ENCODE data around the gene TFDP1. TPM values are rescaled to one million over a fixed set of nuclear protein-coding genes. Genes with fewer than 3 reads are reported as not detected.
"Not testable (repeated sequence)": the region's sequence is repeated elsewhere in the genome, so short reads cannot be mapped to it uniquely, and the experiment has no call there.

TFDP1 gene
- total RNA-seq, 1 experiment from 2014 or later = 162 TPM

DNA sequence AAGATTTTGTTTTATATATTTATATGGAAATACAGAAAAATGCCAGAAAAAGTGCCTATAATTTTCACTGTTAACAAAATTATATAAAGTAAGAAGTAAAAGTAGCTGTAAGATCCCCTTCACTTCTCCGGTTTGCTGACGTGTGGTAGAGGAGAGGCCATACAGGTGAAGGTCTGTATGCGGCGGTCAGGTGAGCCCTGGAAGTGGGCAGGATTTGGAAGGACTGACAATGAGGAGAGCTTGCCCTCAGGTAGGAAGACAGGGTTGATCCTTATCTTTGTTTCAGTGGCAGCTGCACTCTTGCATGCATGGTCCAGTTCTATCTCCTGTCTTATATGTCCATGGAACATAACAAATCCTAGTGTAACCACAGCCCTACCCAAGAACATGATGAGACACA is 16.9 kb upstream of the TFDP1 start:
- DNase-seq (ENCODE audit: low spot score) = no peak

DNA sequence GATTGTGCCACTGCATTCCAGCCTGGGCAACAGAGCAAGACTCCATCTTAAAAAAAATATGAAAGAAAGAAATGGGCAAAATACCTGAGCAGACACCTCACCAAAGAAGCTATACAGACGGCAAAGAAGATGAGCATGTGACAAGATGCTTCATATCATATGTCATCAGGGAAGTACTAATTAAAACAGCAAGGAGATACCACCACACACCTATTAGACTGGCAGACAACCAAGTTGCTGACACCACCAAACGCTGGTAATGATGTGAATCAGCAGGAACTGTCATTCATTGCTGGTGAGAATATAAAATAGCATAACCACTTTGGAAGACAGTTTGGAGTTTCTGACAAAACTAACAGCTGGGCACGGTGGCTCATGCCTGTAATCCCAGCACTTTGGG is 11.5 kb upstream of the TFDP1 start:
- no peak for DNase-seq (ENCODE audit: low spot score)

DNA sequence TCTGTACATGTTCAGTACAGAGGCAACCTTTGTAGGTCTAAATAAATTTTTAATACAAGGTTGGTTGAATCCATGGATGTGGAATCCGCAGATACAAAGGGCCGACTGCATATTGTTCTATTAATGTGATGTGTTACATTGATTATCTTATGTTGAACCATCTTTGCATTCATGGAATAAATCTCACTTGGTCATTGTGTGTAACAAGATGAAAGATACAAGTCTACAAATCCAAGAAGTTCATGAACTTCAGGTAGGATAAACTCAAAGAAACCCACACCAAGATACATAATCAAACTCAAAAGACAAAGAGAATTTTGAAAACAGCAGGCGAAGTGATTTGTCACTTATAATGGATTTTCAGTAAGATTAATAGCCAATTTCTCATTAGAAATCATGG is 8.0 kb upstream of the TFDP1 start:
- no peak for DNase-seq (ENCODE audit: low spot score)

DNA sequence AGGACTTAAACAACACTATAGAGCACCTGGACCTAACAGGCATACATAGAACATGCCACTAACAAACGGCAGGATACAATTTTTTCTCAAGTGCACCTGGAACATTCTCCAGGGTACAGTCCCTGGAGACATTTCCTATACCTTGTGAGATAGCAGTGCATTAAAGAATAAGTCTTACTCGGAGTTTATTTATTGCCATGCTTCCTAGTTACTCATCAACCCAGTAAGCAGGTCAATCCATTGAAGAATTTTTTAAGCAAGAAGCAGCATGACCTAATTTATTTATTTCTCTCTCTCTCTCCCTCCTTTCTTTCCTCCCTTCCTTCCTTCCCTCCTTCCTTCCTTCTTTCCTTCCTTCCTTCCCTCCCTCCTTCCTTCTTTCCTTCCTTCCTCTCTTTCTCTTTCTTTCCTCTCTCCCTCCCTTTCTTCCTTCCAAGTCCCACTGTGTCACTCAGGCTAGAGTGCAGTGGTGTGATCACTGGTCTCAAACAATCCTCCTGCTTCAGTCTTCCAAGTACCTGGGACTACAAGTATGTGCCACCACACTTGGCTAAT is 6.6 kb upstream of the TFDP1 start:
- no peak for DNase-seq (ENCODE audit: low spot score)

DNA sequence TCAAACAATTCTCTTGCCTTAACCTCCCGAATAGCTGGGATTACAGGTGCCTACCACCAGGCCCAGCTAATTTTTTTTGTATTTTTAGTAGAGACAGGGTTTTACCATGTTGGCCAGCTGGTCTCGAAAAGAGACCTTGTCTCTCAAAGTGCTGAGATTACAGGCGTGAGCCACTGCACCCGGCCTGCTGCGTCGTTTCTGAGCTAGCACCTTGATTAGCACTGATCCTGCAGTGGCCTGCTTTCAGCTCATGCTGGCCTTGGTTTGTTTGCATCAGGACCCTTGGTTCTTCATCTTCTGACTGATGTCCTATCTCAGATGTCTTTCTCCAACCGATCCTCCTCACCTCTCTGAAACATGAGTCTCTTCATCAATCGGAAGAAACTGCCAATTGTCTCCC is 4.9 kb upstream of the TFDP1 start:
- DNase-seq (ENCODE audit: low spot score) = no peak

DNA sequence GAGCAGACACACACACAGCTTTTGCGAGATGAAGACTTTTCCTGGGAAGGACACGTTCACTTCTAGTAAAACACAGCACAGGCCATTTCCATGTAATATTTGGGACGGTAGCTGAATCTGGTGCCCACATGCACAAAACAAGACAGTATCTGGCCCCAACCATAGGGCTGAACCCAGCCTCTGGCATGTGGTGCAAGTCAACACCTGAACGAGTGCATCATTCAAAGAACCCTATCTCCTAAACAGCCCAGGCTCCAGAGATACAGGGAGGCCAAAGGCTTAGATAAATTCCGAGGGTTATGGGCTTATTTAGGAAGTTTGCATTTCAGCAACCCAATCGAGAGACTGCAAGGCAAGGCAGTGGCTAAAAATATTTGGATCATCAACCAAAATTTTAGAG is 2.7 kb upstream of the TFDP1 start:
- no peak for DNase-seq (ENCODE audit: low spot score)

DNA sequence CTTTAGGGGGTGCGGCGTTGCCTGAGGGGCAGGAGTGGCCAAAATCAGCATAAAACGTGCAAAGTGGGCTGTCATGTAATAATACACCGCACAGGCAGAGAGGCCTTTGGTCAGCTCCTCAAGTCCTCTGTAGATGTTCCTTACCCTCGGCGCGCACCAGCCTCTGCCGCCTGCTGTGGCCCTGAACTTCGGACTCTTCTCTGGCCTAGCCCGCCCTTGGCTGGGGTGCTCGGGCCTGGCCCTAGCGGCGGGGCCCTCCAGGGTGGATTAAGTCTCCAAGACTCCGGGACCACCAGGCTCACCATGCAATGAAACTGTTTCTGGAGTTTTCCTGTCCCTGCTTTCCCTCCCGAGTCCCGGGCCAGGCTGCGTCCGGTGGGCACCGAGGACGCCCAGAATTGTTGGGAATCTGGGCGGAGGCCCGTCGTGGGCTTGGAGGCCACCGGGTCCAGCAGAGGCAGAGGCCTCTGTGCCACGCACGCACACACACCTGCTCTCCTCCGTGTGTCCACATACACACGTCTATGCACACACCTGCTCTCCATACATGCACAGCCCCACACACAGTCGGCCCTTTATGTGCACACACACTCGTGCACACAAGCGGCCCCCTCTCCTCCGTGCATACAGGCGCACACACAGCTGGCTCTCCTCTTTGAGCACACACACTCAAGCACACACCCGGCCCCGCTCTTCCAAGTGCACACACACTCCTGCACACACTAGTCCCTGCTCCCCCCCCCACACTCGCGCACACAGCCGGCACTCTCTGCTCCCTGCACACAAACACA is 1.5 kb upstream of the TFDP1 start:
- no peak for DNase-seq (ENCODE audit: low spot score)

DNA sequence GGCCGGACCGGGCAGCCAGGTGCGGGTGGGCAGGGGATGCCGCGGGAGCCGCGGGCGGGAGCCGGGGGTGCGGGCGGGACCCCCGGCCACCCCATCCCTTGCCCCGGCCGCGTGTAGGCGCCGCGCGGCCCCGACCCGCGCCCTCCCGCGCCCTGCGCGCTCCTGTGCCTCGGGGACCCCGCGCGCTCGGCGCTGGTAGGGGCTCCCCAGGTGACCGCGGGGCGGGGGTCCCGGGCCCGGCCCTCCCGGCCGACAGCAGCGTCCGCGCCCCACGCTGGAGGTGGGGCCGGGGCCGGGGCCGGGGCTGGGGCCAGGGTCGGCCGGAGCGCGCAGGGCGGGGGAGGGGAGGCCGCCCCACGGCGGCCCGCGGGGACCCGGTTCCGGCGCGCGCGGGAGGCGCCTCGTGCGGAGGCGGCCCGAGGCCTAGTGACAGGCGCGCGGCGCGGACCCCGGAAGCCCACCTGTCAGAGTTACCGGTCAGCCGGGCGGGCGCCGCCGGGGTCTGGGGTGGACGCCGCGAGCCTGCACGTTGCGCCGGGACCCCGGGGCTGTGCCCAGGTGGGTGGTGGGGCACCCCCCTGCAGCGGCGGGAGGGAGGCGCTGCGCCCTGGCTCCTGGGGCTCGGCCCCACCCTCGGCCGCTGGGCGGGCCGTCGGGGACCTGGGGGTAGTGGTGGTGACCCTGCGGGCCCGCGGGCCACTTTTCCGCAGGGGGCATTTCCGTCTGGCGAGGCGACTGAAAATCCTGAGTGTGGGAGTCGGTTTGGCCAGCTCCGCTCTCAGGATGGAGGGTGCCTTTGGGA is 518 bp downstream of the TFDP1 start:
- DNase-seq (ENCODE audit: low spot score) = no peak

DNA sequence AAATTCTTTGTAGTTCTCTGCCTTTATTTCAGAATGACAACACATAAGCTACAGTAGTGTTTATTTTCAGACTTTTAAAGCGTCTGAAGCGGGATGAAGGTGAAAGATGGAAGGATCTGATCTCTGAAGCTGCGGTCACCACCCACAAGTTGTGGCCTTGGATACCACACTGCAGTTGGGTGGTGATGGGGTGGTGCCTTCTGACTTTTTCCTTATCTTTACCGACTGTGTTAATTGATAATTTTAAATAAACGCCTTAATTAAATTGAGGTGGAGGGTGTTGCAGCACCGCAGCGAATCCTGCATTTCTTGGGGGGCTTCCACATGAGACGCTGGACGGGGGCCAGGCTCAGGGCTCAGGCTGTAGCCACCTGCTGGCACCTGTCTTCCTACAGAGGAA is 1.3 kb downstream of the TFDP1 start:
- DNase-seq (ENCODE audit: low spot score) = no peak

DNA sequence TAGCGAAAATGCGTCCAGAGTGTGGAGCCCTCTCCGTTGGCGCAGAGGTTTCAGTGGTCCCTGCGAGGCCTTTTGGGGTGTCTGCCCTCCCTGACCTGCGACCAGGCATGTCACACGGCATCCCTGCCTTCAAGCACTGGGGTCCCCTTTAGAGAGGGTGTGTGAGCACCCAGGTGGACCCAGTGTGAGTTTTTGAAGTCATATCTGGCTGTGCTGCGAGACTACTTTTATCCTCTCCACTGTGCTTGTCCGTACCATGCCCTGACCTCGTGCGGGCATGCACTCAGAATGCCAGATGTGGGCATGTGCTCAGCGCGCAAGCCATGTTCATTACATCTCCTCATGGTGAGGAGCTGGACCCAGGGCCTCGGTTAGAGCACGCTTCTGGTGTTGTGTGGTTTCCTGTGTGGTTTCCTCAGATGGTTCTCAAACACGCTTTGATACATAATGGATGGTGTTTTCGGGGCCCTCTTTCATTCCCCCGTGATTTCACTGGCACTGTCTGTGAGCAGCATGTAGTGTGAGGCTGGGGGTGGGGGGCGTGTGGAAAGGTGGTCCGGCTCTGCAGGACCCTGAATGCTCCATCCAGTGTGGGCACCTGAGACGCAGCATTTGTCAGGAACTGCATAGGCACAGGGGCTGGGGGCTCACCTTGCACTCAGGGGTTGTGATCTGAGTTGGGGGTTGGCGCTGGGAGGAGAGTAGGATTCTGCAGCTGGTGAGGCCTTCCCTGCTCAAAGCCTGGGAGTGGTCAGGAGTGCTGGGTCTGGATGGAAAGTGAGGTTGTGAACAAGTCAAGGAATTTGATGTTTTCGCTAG is 2.3 kb downstream of the TFDP1 start:
- no peak for DNase-seq (ENCODE audit: low spot score)

DNA sequence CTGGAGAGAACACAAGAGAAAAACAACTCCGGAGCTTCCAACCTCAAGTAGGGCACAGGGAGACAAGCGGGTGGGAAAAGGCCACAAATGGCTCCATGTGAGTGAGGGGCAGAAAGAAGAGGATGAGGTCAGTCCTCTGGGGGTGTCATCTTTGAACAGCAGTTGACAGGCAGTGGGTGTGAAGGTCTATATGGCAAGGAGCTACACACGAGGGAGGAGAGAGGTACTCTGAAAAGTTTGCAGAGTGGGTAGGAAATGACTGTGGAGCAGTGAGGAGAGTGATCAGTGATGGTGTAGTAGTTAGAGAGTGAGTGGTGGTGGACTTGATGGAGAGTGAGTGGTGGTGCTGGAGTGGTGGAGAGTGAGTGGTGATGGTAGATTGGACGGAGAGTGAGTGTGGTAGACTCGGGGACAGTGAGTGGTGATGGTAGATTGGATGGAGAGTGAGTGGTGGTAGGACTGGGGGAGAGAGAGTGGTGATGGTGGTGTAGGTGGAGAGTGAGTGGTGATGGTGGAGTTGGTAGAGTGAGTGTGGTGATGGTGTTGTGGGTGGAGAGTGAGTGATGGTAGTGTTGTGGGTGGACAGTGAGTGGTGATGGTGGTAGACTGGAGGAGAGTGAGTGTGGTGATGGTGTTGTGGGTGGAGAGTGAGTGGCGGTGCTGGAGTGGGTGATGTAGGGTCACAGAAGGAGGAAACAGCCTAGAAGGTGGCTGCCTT is 4.0 kb downstream of the TFDP1 start:
- DNase-seq (ENCODE audit: low spot score) = no peak

DNA sequence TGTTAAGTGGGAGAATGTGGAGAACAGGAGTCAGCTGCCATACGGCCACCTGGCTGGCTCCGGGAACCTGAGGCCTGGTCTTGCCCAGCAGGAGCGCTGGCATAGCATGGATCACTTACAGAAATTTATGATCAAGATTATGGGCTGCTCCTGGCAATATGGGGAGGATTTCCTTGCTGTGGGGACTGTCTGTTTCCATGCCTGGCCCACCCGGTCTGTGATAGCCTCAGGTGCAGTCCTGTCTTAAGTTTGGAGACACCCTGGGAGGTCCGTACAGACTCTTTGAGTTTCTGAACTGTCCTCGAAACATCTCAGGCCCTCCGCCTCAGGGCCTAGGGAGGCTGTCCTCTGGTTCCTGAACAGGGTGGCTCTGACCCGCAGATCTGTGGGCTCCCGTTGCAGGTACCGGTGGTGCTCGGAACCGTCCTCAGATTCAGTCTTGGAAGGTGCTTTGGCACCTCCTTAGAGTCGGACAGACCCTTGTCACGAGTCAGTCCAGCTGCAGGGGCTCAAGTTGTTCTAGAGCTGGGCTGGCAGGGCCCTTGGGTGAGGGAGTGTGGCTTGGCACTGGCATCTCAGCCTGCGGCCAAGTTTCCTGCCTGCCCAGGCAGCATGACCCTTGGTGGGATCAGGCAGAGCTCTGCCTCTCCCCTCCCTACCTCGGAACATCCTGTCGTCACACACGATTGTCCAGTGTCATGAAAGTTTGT is 4.9 kb downstream of the TFDP1 start:
- no peak for DNase-seq (ENCODE audit: low spot score)

DNA sequence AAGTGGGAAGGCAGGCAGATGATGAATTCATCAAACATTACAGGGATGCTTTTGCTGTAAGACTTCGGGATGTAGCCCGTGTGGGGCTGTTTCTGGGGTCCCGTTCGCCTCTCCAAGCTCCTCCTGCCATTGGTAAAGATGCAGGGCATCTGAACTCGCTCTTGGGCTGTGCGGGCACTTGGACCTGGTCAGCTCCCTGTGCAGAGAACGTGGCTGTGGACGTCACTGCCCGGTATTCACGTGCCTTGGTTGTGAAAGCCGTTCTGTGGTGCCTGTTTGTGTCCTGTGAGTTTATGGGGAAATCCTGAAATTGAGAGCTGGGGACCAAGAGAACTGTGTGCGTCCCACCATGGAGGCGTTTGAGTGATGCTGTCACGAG is 5.4 kb downstream of the TFDP1 start:
- DNase-seq (ENCODE audit: low spot score) = no peak

DNA sequence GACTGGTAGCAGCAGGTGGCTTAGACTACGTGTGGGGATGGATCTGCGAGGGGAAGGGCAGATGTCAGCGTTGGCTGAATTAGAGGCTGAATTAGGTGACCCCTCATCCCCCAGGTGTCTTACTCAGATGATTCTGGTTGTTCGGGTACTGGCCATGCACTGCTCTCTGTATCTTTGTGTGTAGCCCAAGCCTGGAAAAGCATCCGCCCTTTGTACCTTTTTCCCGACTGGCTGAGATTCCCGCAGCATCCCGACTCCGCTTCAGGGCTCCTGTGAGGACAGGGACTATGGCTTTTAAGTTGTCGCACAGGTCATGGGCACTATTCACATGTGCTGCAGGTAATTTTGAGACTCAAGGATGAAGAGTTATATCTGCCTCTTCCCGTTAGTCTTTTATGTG is 7.2 kb downstream of the TFDP1 start:
- no peak for DNase-seq (ENCODE audit: low spot score)

DNA sequence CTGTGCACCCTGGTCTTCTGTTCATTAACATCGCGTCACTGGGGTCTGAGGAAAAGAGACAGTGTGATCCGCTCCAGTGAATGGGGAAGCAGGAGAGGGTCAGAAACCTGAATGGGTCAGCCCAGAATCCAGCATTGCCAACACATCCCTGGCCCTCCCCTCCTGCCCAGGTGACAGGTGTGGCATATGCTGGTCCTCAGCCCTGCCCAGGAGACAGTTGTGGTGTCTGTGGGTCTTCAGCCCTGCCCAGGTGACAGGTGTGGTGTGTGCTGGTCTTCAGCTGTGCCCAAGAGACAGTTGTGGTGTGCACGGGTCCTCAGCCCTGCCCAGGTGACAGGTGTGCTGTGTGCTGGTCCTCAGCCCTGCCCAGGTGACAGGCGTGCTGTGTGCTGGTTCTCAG is 8.0 kb downstream of the TFDP1 start:
- no peak for DNase-seq (ENCODE audit: low spot score)

DNA sequence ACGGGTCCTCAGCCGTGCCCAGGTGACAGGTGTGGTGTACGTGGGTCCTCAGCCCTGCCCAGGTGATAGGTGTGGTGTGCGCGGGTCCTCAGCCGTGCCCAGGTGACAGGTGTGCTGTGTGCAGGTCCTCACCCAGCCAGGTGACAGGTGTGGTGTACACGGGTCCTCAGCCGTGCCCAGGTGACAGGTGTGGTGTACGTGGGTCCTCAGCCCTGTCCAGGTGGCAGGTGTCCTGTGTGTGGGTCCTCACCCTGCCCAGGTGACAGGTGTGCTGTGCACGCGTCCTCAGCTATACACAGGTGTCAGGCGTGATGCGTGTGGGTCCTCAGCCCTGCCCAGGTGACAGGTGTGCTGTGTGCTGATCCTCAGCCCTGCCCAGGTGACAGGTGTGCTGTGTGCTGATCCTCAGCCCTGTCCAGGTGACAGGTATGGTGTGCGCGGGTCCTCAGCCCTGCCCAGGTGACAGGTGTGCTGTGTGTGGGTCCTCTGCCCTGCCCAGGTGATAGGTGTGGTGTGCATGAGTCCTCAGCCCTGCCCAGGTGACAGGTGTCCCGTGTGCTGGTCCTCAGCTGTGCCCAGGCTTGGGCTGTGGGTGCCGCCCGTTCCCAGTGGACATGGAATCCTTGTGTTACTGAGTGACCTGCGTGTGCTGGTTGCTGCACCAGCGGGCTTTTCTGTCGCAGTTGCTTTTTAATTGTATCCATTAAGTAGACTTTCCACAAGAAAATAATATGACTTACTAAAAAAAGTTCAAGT is 9.7 kb downstream of the TFDP1 start:
- DNase-seq (ENCODE audit: low spot score) = not testable (repeated sequence)

DNA sequence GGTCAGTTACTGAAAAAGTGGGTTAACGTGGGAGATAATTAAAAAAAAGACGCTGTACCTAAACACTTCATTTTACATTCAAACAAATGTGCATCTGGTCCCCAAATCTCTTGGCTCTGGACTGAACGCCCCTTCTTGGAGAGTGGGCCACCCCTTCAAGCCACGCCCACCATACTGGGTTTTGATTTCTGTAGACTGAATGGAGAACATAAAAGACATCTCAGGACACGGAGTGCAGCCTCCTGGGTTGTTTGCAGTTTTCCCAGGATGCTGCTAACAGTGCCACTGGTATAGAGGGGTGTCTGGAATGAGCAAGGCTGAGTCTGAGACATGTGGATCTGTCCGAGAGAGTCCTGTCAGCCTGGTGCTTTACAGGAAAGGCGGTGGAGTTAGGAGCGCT is 10.6 kb downstream of the TFDP1 start:
- DNase-seq (ENCODE audit: low spot score) = no peak

DNA sequence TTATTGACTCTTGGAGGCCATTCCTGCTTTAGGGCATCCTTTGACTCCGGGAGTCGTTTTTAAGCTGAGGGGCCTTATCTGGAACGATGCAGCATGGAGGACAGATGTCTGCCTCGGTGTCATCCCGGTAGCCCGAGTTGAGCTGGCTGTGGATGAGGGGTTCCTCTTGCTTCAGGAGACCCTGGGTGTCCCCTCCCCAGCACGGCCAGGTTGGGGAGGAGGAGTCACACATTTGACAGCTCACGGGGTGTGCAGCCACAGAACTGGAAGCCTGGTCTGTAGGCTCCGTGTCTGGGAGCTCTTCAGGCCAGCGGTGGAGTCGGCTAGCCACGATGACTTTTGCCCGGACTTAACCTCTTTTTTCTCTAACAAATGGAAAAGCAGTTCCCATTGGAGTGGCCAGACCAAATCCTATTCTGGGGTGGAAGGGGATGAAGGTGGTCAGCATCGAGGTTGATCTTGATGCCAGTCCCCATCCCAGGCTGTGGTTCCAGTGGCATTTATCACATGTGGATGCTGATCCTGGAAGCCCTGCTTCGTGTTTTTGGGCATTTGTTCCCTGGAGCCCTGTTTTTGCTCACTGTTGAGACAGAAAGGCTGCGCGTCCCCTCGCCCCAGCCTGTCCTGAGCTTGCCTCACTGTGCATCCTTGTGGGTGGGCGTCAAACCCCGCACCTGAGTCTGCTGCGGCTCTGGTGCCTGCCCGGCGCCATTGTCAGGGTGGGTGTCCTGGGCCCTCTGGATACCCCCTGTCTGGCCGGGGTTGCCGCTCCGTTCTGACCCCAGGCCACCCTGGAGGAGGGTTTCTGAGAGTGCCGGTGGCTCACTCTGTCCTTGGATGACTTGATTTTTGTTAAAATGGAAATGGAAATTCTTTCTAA is 12.0 kb downstream of the TFDP1 start:
- no peak for DNase-seq (ENCODE audit: low spot score)
